WERI-Rb-1 (cell line): ENCODE results near the gene DTL.
A peak's percentile ranks its signal among the peaks of the same experiment; 100 is the strongest.

Experiments used
- DNase-seq: peaks from one replicate; pipeline ENCODE4 v3.0.0-alpha.2; 2020
- H3K27ac ChIP-seq: fragments of 250-450 bp; sonication (Bioruptor Pico); 2 replicates; pipeline ENCODE4 v1.5.1; 2020; ENCODE audit warnings: mild to moderate bottlenecking, moderate library complexity
- H3K27me3 ChIP-seq: fragments of 250-450 bp; sonication (Bioruptor Pico); 2 replicates; pipeline ENCODE4 v1.5.1; 2021; ENCODE audit warnings: mild to moderate bottlenecking, low read depth, moderate library complexity; ENCODE audit not compliant: insufficient read depth, severe bottlenecking
- H3K36me3 ChIP-seq: fragments of 250-450 bp; sonication (Bioruptor Pico); 2 replicates; pipeline ENCODE4 v1.5.1; 2020; ENCODE audit warnings: mild to moderate bottlenecking, moderate library complexity
- H3K4me3 ChIP-seq: 2 replicates; pipeline ENCODE4 v1.5.1; 2011; ENCODE audit warnings: low read depth, mild to moderate bottlenecking, control low read depth, low read length
- H3K9me3 ChIP-seq: fragments of 250-450 bp; sonication (Bioruptor Pico); 2 replicates; pipeline ENCODE4 v1.5.1; 2021; ENCODE audit warnings: mild to moderate bottlenecking, moderate library complexity; ENCODE audit not compliant: severe bottlenecking
- CTCF ChIP-seq: IDR thresholded peaks from 2 replicates; pipeline ENCODE4 v1.5.1; 2011; ENCODE audit warnings: low read depth, mild to moderate bottlenecking, control low read depth, inconsistent platforms, low read length

Gene DTL

GRCh38 chr1:212125654-212126053 lies 90.1 kb downstream of the DTL start:
- Histone ChIP-seq H3K27me3 (no peaks in the 10 kb centered on the region), H3K9me3 (no peaks in the 10 kb centered on the region), H3K4me3 (no peak overlapping the region), H3K36me3 (no peaks in the 10 kb centered on the region), H3K27ac (no peak overlapping the region)
- DNase-seq = no peak
- no peak for TF ChIP-seq CTCF

DNA sequence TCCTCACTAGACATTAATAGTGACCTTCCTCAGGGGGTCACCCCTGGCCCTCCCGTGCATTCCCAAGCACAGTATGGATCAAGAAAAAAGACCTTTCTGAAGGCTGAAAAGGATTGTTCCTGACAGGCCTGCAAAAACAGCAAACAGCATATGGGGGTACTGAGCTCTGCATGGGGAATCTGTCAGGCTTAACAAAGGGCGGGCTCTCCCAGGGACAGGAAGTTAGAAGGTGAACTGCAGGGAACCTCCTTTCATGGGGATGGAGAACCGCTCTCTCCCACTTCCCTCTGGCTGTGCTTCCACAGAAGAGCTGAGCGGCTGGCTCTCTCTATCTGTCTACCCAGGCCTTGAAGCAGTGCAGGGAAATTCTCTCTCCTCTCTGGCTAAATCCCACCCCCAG lies 91.7 kb downstream of the DTL start:
- TF ChIP-seq CTCF = no peak
- Histone ChIP-seq H3K27ac (no peak overlapping the region), H3K9me3 (no peaks in the 10 kb centered on the region), H3K4me3 (no peak overlapping the region), H3K27me3 (no peaks in the 10 kb centered on the region), H3K36me3 (no peaks in the 10 kb centered on the region)
- peak; percentile 22 for DNase-seq

- Histone ChIP-seq H3K27ac (no peak overlapping the region), H3K4me3 (no peak overlapping the region), H3K9me3 (peaks cover 3% of the 10 kb centered on the region), H3K27me3 (no peaks in the 10 kb centered on the region), H3K36me3 (no peaks in the 10 kb centered on the region)
- no peak for DNase-seq
- TF ChIP-seq CTCF = no peak
These were observed 94.2 kb downstream of the DTL start for GRCh38 chr1:212129781-212130180.

DNA sequence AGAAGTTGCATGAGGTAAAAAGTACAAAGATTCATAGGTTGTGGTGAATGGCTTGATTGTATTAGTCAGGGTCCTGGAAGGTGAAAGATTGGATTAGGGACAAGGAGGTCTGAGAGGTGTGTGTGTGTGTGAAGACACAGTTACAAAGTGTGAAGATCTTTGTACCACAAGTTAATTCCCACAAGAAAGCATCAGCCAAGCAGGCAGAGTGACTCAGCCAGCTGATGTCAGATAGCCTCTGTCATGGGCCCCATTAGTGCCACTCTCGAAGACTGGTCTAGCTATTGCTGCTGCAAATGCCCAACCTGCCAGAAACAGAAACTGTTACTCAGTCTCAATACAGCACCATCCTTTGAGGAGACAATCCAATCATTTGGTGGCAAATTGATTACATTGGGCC lies 96.5 kb downstream of the DTL start:
- Histone ChIP-seq H3K36me3 (no peaks in the 10 kb centered on the region), H3K27me3 (no peaks in the 10 kb centered on the region), H3K27ac (no peak overlapping the region), H3K4me3 (no peak overlapping the region), H3K9me3 (peaks cover 3% of the 10 kb centered on the region)
- DNase-seq = no peak
- no peak for TF ChIP-seq CTCF

DNA sequence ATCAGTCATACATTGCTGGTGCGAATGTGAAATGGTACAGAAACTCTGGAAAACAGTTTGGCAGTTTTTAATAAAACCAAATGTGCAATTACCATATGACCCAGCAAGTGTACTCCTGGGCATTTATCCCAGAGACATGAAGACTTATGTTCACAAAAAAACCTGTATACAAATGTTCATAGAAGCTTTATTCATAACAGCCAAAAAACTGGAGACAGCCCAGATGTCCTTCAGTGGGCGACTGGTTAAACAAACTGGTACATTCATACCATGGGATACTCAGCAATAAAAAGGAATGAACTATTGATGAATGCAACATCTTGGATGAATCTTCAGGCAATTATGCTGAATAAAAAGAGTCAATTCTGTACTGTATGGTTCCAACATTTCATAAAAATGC lies 97.8 kb downstream of the DTL start:
- DNase-seq = no peak
- Histone ChIP-seq H3K9me3 (peaks cover 3% of the 10 kb centered on the region), H3K27me3 (no peaks in the 10 kb centered on the region), H3K27ac (no peak overlapping the region), H3K4me3 (no peak overlapping the region), H3K36me3 (no peaks in the 10 kb centered on the region)
- TF ChIP-seq CTCF = no peak

DNA sequence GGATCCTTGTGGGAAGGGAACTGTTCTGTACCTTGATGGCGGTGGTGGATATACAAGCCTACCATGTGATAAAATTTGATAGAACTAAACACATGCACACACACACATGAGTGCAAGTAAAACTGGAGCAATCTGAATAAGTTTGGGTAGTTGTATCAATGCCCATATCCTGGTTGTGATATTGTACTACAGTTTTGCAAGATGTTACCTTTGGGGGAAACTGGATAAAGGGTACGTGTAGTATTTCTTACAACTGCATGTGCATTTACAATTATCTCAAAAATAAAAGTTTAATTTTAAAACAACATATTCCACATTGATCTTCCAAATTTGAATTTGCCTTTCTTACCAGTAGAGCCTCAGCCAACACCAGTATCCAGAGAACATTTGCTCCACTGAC lies 99.6 kb downstream of the DTL start:
- TF ChIP-seq CTCF = no peak
- no peaks in the 10 kb centered on the region for H3K36me3 ChIP-seq
- H3K9me3 ChIP-seq = peaks cover 3% of the 10 kb centered on the region
- H3K27ac ChIP-seq = no peak overlapping the region
- DNase-seq = no peak
- no peak overlapping the region for H3K4me3 ChIP-seq
- H3K27me3 ChIP-seq = no peaks in the 10 kb centered on the region
